HFFc6 (cell line): ENCODE data around the gene COLGALT1. TPM values are rescaled to one million over a fixed set of nuclear protein-coding genes. Genes with fewer than 3 reads are reported as not detected.
"Not testable (repeated sequence)": the region's sequence is repeated elsewhere in the genome, so short reads cannot be mapped to it uniquely, and the experiment has no call there.

Experiments used
- DNase-seq: peaks from one replicate; pipeline ENCODE4 v3.0.0-alpha.2; 2018
- H3K27ac Mint-ChIP-seq: 2 replicates; pipeline ENCODE4 v1.8.0; 2020; ENCODE audit warnings: mild to moderate bottlenecking, mixed read lengths
- H3K27me3 Mint-ChIP-seq: 2 replicates; pipeline ENCODE4 v1.8.0; 2021; ENCODE audit warnings: mild to moderate bottlenecking, moderate library complexity, mixed read lengths; ENCODE audit not compliant: insufficient read depth
- H3K36me3 Mint-ChIP-seq: 2 replicates; pipeline ENCODE4 v1.8.0; 2021; ENCODE audit warnings: low read depth, mixed read lengths
- H3K4me1 Mint-ChIP-seq: 2 replicates; pipeline ENCODE4 v1.8.0; 2020; ENCODE audit warnings: low read depth, mixed read lengths
- H3K4me3 Mint-ChIP-seq: 2 replicates; pipeline ENCODE4 v1.8.0; 2020; ENCODE audit warnings: mild to moderate bottlenecking, moderate library complexity, mixed read lengths
- H3K9me3 Mint-ChIP-seq: 2 replicates; pipeline ENCODE4 v1.8.0; 2020; ENCODE audit warnings: mild to moderate bottlenecking, mixed read lengths
- CTCF ChIP-seq: fragments of 200-600 bp; sonication (generic); IDR thresholded peaks from 2 replicates; pipeline ENCODE4 v1.5.0; 2021; ENCODE audit warnings: antibody characterized with exemption, mild to moderate bottlenecking
- total RNA-seq, 6 experiments: library from RNA; stranded (reverse); fragmentation: NEBNext Ultra II Directional; extraction: Animal tissue kit (Norgen Biotek cat#: 25700); gene quantifications; 2 replicates in 1 of 6; 3 replicates in 5 of 6; pipeline ENCODE4 v1.2.3, GENCODE V29; 2021

COLGALT1 gene
- total RNA-seq, 6 experiments from 2014 or later: 102 to 115 (median 106) TPM

GRCh38 chr19:17562561-17562960, 7.1 kb downstream of the COLGALT1 start:
- H3K4me1 Mint-ChIP-seq: peaks cover 14% of the 10 kb centered on the region

GRCh38 chr19:17564781-17565180, 9.3 kb downstream of the COLGALT1 start:
- no peak for DNase-seq
- Mint-ChIP-seq H3K9me3 (no peaks in the 10 kb centered on the region), H3K27me3 (peaks cover 4% of the 10 kb centered on the region; the same call in 1 of the 2 replicates), H3K4me3 (no peak overlapping the region), H3K27ac (no peak overlapping the region), H3K36me3 (peaks cover 12% of the 10 kb centered on the region), H3K4me1 (peaks cover 9% of the 10 kb centered on the region)
- no peak for TF ChIP-seq CTCF

More at GRCh38 chr19:17562561-17562960, 7.1 kb downstream of the COLGALT1 start:
- H3K36me3 Mint-ChIP-seq: peaks cover 12% of the 10 kb centered on the region
- peaks cover 4% of the 10 kb centered on the region; the same call in 1 of the 2 replicates for H3K27me3 Mint-ChIP-seq
- TF ChIP-seq CTCF: no peak
- no peak for DNase-seq
- no peak overlapping the region for H3K27ac Mint-ChIP-seq
- H3K9me3 Mint-ChIP-seq: no peaks in the 10 kb centered on the region
- H3K4me3 Mint-ChIP-seq: no peak overlapping the region

GRCh38 chr19:17565611-17566010, 10.2 kb downstream of the COLGALT1 start:
- Mint-ChIP-seq H3K4me3 (no peak overlapping the region), H3K27ac (peak overlapping the region; percentile 29; the same call in 1 of the 2 replicates), H3K36me3 (peaks cover 5% of the 10 kb centered on the region), H3K27me3 (peaks cover 4% of the 10 kb centered on the region; the same call in 1 of the 2 replicates), H3K4me1 (peaks cover under 1% of the 10 kb centered on the region; the same call in 1 of the 2 replicates), H3K9me3 (no peaks in the 10 kb centered on the region)
- peak; percentile 10 for DNase-seq
- no peak for TF ChIP-seq CTCF

GRCh38 chr19:17567940-17568339, 12.5 kb downstream of the COLGALT1 start:
- DNase-seq: no peak
- Mint-ChIP-seq H3K36me3 (peaks cover 12% of the 10 kb centered on the region), H3K9me3 (no peaks in the 10 kb centered on the region), H3K4me3 (no peak overlapping the region), H3K27ac (no peak overlapping the region), H3K4me1 (no peaks in the 10 kb centered on the region), H3K27me3 (peaks cover 4% of the 10 kb centered on the region; the same call in 1 of the 2 replicates)
- TF ChIP-seq CTCF: no peak

- H3K4me3 Mint-ChIP-seq, H3K4me1 Mint-ChIP-seq, H3K36me3 Mint-ChIP-seq, H3K9me3 Mint-ChIP-seq, H3K27me3 Mint-ChIP-seq, DNase-seq, H3K27ac Mint-ChIP-seq: not testable (repeated sequence)
These were observed 14.8 kb downstream of the COLGALT1 start for GRCh38 chr19:17570291-17570690.

- no peak for TF ChIP-seq CTCF
- no peak for DNase-seq
- Mint-ChIP-seq H3K9me3 (no peaks in the 10 kb centered on the region), H3K4me3 (no peak overlapping the region), H3K27ac (no peak overlapping the region; the same call in 1 of the 2 replicates), H3K36me3 (peaks cover 6% of the 10 kb centered on the region), H3K4me1 (no peaks in the 10 kb centered on the region), H3K27me3 (no peaks in the 10 kb centered on the region)
These were observed 15.3 kb downstream of the COLGALT1 start for GRCh38 chr19:17570791-17571190.
